GM12873 (cell line): ENCODE measurements around the gene CASP9.

Source experiments
- TF ChIP-seq, protein P1 (sequence below): IDR thresholded peaks from 2 replicates; pipeline ENCODE4 v1.5.1; 2012; ENCODE audit warnings: low read depth, mild to moderate bottlenecking, moderate library complexity, low read length, control low read depth; ENCODE audit not compliant: insufficient read depth; ENCODE audit errors: missing control alignments

CASP9 gene

DNA sequence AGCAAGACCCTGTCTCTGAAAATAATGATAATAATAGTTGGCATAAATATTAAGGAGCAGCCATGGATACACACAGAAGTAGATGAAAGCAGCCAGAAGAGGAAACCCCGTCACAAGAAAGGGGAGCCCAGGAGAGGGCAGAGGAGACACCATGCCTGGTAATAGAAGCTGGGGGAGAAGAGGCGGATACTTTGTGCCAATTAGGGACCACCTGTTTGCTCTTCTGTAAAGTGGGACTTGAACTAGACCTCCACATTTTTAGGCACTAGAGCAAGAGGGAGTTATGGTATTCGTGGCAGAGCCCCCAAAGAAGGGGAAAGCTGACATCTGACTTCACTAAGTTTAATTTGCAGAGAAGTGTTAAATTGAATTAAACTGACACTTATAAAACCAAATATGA is 35.6 kb downstream of the CASP9 start:
- TF ChIP-seq, protein P1, sequence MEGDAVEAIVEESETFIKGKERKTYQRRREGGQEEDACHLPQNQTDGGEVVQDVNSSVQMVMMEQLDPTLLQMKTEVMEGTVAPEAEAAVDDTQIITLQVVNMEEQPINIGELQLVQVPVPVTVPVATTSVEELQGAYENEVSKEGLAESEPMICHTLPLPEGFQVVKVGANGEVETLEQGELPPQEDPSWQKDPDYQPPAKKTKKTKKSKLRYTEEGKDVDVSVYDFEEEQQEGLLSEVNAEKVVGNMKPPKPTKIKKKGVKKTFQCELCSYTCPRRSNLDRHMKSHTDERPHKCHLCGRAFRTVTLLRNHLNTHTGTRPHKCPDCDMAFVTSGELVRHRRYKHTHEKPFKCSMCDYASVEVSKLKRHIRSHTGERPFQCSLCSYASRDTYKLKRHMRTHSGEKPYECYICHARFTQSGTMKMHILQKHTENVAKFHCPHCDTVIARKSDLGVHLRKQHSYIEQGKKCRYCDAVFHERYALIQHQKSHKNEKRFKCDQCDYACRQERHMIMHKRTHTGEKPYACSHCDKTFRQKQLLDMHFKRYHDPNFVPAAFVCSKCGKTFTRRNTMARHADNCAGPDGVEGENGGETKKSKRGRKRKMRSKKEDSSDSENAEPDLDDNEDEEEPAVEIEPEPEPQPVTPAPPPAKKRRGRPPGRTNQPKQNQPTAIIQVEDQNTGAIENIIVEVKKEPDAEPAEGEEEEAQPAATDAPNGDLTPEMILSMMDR = no peak

DNA sequence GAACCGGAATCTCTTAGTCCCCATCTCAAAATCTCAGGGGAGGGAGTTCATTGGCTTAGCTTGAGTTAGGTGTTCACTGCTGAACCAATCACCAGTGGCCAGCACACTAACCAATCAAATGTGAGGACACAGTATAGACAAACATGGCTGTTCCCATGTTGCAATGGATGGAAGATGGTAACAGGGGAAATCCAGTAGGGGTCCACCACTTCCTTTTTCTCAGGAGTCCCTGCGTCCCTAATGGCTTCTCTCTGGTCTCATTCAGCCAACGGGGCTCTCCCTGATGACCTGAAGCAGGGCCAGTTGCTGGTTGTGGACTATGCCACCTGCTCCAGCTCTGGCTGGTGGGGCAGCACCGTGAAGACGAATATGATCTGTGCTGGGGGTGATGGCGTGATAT is 38.4 kb downstream of the CASP9 start:
- TF ChIP-seq, protein P1 = no peak

DNA sequence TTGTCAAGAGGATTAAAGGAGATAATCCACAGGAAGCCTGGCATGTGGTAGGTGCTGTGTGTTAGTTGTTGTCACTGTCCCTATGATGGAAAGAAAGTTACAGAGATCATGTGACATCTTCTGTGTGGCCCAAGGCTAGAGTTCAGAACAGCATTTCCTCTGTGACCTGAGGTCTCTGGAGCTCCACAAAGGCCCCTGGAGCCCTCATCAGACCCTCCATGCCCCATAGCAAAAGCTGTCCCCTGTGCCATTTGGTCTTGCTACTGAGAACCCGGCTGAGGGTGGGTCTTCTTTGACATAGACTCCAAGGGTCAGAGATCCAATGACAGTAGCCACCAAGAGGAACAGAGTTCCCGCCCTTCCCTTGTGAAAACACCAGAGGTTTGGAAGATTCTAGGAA is 40.0 kb downstream of the CASP9 start:
- TF ChIP-seq, protein P1 = no peak

DNA sequence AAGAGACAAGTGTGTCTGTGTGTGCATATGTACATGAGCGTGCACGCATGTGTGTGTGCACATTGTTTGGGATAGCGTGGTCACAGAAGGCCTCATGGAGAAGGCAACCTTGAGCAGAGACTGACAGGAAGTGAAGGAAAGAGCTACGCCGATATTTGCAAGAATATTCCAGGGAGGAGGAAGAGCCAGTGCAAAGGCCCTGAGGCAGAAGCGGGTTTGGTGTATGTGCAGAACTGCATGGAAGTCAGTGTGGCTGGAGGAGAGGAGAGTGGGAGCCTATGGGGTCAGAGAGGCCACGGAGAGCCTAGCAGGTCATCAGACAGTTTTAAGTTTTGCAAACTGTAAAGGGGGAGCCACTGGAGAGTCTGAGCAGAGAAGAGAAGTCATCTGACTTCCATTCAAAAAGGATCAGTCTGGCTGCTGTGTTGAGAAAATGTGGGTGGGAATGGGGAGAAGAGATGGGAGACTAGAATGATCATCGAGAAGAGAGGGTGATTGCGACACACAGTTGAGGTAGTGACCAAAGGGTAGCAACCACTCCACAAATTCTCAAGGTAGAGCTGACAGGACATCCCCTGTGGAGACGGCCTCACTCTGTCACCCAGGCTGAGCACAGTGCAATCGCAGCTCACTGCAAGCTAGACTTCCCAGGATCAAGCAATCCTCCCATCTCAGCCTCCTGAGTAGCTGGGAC is 44.2 kb downstream of the CASP9 start:
- TF ChIP-seq, protein P1 = no peak

DNA sequence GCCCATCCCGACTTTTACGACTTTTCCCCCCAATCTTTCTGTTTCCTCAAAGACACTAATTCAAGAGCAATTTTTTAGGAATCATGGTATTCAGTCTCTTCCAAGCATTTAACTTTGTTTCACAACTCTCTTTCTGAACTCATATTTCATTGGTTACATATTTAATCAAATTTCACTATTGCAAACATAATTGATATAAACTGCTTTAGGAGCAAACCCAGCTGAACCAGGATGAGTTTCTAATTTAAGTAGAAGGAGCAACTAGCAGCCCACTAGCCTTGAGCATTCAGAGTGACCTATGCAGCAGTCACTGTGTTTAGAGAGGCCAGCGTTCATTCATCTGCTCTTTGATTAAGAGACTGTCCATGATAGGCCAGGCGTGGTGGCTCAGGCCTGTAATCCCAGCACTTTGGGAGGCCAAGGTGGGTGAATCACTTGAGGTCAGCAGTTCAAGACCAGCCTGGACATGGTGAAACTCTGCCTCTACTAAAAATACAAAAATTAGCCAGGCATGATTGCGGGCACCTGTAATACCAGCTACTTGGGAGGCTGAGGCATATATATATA is 46.3 kb downstream of the CASP9 start:
- TF ChIP-seq, protein P1 = no peak

DNA sequence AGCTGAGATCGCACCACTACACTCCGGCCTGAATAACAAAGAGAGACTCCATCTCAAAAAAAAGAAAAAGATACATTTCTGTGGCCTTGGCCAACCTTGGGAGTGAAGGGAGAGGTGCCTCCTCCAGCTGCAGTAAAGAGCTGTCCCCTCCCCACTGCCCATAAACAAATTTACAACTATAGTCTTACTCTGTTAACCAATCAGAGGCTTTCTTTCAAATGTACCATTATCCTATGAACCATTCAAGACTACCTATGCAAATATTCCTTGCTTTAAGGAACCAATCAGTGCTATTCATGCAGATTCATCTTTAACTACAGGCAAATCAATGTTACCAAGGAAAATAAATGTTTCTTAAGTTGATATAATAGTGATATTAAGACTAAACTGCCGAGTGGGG is 47.1 kb downstream of the CASP9 start:
- TF ChIP-seq, protein P1 = no peak

DNA sequence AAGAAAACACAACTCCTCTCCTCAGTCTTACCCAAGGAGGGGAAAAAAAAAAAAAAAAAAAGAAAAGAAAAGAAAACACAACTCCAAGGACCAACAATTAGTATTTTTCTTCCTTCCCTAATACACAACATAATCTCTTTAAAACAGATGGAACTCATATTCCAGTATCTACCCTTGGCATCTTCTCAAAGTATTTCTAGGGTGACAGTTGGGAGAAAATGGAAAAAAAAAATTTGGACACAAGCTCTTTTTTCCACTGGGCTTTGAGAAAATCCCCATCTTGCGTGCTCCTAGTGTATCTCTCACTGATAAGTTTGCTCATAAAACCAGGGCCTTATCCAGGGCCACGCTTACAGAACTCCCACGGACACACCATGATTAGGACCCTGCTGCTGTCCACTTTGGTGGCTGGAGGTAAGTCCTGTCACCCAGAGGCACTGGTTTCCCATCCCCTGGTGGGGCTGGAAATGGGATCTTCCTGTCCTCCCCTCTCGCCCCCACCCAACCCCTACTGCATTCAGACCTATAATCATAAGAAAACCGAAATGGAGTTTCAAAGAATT is 48.2 kb downstream of the CASP9 start, which contains the start of gene CELA2B:
Gene CELA2B (plus strand): TSS at position 353 of the 563 bp plus-strand sequence. CDS start 22 bp downstream, at position 375.
- TF ChIP-seq, protein P1 = no peak
